IgD-negative memory B cell (primary cell): ENCODE measurements around the gene HDAC7. TPM values are rescaled to one million over a fixed set of nuclear protein-coding genes. Genes with fewer than 3 reads are reported as not detected.

Experiments
- H3K27ac Mint-ChIP-seq, 3 donors: one replicate each; pipeline ENCODE4 v1.8.0; 2020 to 2022; ENCODE audit warnings: mild to moderate bottlenecking in 3 of 3, mixed read lengths in 3 of 3, moderate library complexity in 1 of 3
- H3K27me3 Mint-ChIP-seq: one replicate; pipeline ENCODE4 v1.8.0; 2021; ENCODE audit warnings: mixed read lengths
- H3K36me3 Mint-ChIP-seq: one replicate; pipeline ENCODE4 v1.8.0; 2020; ENCODE audit warnings: mild to moderate bottlenecking, mixed read lengths
- H3K4me1 Mint-ChIP-seq, 3 donors: one replicate each; pipeline ENCODE4 v1.8.0; 2020 to 2022; ENCODE audit warnings: mixed read lengths in 3 of 3, mild to moderate bottlenecking in 1 of 3
- H3K4me3 Mint-ChIP-seq, 4 donors: one replicate each; pipeline ENCODE4 v1.8.0; 2020 to 2022; ENCODE audit warnings: mild to moderate bottlenecking in 4 of 4, mixed read lengths in 4 of 4, moderate library complexity in 3 of 4
- H3K9me3 Mint-ChIP-seq, 3 donors: one replicate each; pipeline ENCODE4 v1.8.0; 2020 to 2021; ENCODE audit warnings: mixed read lengths in 3 of 3, mild to moderate bottlenecking in 1 of 3
- polyA plus RNA-seq: library from polyadenylated mRNA; unstranded; fragments of 300-500 nt; fragmentation: Illumina TruSeq; gene quantifications from one replicate; pipeline ENCODE4 v1.2.3, GENCODE V29; 2021

The HDAC7 gene
- polyA plus RNA-seq, 1 donor from 2014 or later, result 20.9 TPM

DNA sequence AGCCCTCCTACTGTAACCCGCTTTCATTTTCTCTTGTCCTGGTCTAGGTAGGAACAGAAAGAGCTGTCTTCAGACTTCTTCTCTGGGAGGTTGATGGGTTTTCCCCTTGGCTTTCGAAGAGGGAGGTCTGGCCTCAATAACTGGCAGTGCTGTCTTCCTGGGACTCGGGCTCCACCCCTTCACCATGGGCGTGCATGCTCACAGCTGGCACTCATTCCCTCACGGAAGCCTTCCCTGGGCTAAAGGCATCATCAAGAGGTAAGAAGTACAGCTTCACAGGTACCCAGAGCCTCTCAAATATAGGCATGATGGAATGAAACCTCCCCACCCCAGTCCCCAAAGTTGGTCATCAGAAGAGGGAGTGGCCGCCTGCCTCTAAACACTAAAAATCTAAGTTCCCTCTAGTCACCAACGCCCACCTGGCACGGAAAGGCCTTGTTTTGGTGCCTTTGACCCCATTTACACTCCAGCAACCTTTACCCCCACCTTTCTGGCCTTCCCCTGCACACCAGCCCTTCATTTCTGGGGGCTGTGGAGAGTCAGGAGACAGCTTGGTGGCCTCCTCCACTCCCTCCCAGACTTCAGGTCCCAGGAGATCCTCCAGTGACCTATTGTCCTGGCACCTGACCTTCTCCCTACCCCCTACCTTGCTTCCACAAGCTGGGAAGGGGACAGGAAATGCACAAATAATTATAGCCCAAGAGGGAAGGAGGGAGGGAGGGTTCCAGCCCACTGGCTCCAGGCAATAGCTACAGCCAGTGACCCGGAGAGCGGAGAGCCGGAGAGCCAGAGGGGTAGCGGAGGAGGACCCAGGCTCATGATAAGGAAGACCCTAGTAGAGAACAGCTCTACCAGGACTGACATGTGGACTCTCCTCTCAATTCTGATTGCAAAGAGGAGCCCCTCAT, 63.8 kb downstream of the HDAC7 start:
- H3K36me3 Mint-ChIP-seq, result no peaks in the 10 kb centered on the region
- no peaks in the 10 kb centered on the region for H3K27me3 Mint-ChIP-seq
- no peaks in the 10 kb centered on the region for H3K9me3 Mint-ChIP-seq
- H3K4me1 Mint-ChIP-seq, result peaks cover 22 to 41% (median 40%) of the 10 kb centered on the region in 3 donors
- peak overlapping the region; percentile 7 to 91 (median 50) for H3K27ac Mint-ChIP-seq
- H3K4me3 Mint-ChIP-seq, result peak overlapping the region; percentile 5 to 88 (median 58)

DNA sequence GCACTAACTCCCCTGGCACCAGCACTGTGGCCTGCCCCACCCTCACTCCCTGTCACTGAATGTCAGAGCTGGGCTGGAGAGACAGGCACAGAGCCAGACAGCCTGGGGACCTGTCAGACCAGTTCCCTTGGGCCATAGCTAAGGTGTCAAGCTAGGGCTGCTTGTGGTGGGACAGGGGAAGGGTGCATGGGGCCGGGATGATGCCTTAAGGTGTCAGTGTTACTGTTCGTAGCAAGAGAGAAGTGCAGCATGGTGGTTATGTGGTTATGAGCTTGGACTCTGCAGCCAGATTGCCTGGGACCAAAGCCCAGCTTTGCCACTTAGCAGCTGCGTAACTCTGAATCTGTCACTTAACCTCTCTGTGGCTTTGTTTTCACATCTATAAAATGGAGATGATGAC, 64.8 kb downstream of the HDAC7 start:
- Mint-ChIP-seq H3K9me3 (peaks cover 0 to under 1% (median 0%) of the 10 kb centered on the region in 3 donors), H3K36me3 (no peaks in the 10 kb centered on the region), H3K4me3 (peak overlapping the region in 2 of 4 donors; percentile 5 to 66), H3K27me3 (no peaks in the 10 kb centered on the region), H3K4me1 (peaks cover 22 to 42% (median 38%) of the 10 kb centered on the region in 3 donors), H3K27ac (peak overlapping the region in 2 of 3 donors; percentile 21 to 91)

DNA sequence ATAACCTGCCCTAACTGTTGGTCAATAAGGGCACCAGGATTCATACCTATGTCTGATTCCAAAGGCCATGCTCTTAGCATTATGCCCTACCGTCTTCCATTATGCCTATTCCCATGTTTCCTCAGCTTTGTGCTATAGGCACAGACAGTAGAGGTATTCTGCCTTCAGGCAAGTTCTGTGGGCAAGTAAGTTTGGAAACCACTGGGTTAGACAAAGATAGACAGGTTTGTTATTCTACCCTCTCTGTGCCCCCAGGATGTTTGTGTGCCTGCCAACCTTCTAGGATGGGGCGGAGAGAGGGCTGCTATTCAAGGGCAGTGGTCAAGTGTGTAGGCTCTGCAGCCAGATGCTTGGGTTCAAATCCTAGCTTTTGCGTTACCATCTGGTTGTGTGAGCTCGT, 65.6 kb downstream of the HDAC7 start:
- no peaks in the 10 kb centered on the region for H3K27me3 Mint-ChIP-seq
- peaks cover 0 to 2% (median 0%) of the 10 kb centered on the region in 3 donors for H3K9me3 Mint-ChIP-seq
- peak overlapping the region in 2 of 4 donors; percentile 17 to 20 for H3K4me3 Mint-ChIP-seq
- H3K27ac Mint-ChIP-seq, result no peak overlapping the region
- H3K36me3 Mint-ChIP-seq, result no peaks in the 10 kb centered on the region
- H3K4me1 Mint-ChIP-seq, result peaks cover 22 to 43% (median 39%) of the 10 kb centered on the region in 3 donors

DNA sequence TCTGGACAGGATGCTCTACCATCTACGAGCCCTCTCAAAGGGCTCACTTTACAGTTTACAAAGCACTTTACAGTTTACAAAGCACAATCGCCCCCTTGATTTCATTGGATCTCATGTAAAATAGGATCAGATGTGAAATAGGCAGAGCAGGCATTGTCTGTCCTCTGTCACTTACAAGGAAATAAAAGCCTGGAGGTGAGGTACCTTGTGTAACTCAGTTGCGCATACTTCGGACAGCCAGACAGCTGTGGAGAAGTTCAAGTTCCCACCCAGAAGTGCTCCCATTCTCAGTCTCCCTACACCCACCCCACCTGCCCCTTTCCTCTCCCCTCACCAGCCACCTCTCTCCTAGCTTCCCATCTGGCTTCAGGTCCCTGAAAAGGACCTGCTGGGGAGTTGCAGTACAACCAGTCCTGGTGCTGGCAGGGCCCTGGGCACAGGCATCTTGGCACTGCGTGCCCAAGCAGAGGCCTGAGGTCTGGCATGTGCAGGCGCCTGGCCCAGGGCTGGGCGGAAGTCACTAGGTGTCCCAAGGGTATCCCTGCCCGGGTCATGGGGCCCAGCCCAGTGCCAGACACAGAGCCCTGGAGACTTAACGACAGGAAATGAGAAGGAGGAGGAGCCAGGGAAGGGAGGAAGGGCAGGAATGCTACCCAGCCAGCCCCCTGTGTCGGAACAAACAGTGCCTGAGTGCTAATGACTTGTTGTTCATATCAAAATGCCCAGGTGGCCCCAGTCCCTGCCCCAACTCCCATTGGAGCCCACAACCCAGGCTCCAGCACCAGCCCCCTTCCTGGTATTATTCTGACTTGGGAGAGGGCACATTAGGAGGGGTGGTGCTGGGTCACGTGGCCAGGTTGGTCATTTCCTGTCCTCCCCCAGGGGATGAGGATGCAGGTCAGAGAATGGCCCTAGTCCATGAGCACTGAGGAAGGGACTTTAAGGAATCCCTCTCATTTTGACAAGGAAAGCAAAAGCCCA, 66.4 kb downstream of the HDAC7 start:
- H3K4me1 Mint-ChIP-seq, result peaks cover 22 to 45% (median 41%) of the 10 kb centered on the region in 3 donors
- H3K27ac Mint-ChIP-seq, result peak overlapping the region in 2 of 3 donors; percentile 39 to 87
- H3K4me3 Mint-ChIP-seq, result no peak overlapping the region
- no peaks in the 10 kb centered on the region for H3K27me3 Mint-ChIP-seq
- H3K36me3 Mint-ChIP-seq, result no peaks in the 10 kb centered on the region
- H3K9me3 Mint-ChIP-seq, result peaks cover 0 to 2% (median 0%) of the 10 kb centered on the region in 3 donors

DNA sequence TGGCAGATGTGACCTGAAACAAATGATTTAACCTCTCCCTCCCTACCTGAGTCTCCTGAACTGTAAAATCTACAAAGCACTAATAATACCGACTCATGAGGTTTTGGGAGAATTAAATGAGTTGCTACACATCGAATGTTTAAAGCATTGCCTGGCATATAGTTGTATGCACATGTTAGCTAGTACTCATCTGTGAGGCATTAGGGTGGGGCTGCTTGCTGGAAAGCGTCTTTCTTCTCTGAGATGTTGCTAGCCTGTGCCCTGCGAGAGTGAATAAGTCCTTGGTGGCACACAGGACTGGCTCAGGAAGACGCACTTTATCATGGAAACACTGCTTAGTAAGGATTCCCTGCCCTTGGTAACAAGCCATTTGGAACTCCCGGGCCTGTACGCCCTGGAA, 67.2 kb downstream of the HDAC7 start:
- H3K4me1 Mint-ChIP-seq, result peaks cover 21 to 45% (median 40%) of the 10 kb centered on the region in 3 donors
- peak overlapping the region in 1 of 3 donors; percentile 87 for H3K27ac Mint-ChIP-seq

DNA sequence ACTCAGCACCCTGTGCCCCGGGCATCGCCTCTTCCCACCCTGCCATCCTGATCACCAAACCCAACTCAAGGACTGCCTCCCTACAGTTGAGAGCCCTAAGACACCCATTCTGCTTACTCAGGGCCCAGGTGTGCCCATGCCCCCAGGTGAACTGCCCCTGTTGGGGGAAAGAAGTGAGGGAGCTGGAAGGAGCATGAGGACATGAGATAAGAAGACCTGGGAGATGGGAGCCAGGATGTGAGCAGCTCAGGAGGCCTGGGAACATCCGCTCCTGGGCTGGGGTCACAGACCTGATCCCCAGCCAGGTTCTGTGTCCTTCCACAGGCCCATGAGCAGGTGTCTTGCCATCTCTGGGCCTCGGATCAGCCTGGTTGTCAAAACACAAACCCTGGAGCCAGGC, 67.6 kb downstream of the HDAC7 start:
- Mint-ChIP-seq H3K4me3 (no peak overlapping the region), H3K9me3 (peaks cover 0 to 2% (median 0%) of the 10 kb centered on the region in 3 donors), H3K27ac (no peak overlapping the region), H3K4me1 (peaks cover 20 to 44% (median 39%) of the 10 kb centered on the region in 3 donors), H3K27me3 (no peaks in the 10 kb centered on the region), H3K36me3 (no peaks in the 10 kb centered on the region)

More for the DNA sequence above, 67.2 kb downstream of the HDAC7 start:
- no peaks in the 10 kb centered on the region for H3K36me3 Mint-ChIP-seq
- peaks cover 0 to 2% (median 0%) of the 10 kb centered on the region in 3 donors for H3K9me3 Mint-ChIP-seq
- no peak overlapping the region for H3K4me3 Mint-ChIP-seq
- no peaks in the 10 kb centered on the region for H3K27me3 Mint-ChIP-seq

DNA sequence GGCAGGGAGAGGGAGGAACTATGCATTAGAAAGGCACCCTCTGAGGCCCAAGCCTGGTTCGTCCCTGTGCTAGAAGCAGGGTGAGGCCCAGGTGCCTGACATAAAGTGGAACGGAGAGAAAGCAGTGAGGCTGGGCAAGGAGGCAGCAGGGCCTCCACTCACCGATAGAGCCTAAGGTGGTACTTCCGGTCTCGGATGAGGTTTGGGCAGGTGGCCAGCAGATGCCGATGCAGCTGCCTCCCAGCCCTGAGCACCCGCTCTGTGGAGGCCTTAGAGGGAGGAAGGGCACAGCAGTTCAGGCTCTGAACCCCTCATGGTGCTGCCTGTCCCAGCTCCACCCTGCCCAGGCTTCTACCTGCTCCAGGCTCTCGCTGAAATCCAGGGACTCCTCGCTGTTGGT, 68.1 kb downstream of the HDAC7 start:
- Mint-ChIP-seq H3K36me3 (no peaks in the 10 kb centered on the region), H3K27ac (no peak overlapping the region), H3K9me3 (peaks cover 0 to 2% (median 0%) of the 10 kb centered on the region in 3 donors), H3K4me3 (no peak overlapping the region), H3K27me3 (no peaks in the 10 kb centered on the region), H3K4me1 (peaks cover 21 to 42% (median 41%) of the 10 kb centered on the region in 3 donors)

DNA sequence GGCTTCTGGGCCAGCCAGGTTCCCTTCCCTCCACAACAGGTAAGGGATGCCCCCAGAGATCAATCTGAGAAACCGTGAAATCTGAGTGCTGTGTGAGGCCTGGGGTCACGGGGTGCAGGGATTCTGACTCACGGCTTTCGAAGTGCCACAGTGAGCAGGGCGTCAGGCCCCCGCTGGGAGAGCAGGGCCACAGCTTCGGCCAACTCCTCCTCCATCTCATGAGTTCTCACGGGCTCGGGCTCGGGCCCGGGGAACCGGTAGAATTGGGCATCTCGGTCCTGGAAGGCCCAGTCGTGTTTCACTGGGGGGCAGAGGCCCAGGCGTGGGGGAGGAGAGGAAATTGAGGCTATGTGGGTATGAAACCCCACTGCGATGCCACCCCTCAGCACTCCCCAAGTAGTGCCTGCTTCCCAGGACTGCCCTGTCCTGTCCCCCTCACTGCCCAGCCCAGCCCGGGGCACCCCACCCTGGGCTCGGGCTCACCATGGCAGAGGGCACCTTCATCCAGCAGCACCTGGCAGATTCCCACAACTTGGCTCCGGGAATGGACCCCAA, 68.7 kb downstream of the HDAC7 start:
- no peaks in the 10 kb centered on the region for H3K36me3 Mint-ChIP-seq
- peaks cover 17 to 40% (median 37%) of the 10 kb centered on the region in 3 donors for H3K4me1 Mint-ChIP-seq
- no peak overlapping the region for H3K27ac Mint-ChIP-seq
- H3K27me3 Mint-ChIP-seq, result no peaks in the 10 kb centered on the region
- peaks cover 0 to 2% (median 0%) of the 10 kb centered on the region in 3 donors for H3K9me3 Mint-ChIP-seq
- H3K4me3 Mint-ChIP-seq, result no peak overlapping the region

DNA sequence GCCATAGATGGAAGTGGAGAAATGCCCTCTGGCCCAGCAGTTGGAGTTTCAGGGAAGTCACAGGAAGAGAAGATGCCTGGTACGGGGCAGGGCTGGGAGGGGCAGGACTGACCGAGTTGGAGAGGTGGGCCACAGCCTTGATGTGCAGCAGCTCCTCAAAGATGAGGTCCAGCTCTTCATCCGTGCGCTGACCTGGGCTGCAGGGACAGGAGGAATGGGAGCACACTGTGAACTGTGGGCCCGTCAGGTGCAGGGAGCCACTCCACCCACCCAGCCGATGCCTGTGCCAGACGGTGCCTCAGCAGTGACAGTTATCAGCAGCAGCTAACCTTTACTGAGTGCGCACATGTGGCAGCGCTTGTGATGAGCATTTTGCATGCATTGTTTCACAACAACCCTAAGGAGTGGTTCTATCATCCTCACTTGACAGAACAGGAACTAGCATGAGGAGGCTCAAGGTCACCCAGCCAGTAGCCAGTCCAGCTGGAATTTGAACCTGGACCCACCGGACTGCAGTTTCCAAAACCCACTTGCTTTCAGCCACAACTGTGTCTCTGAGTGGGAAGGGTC, 69.4 kb downstream of the HDAC7 start:
- peaks cover 10 to 37% (median 33%) of the 10 kb centered on the region in 3 donors for H3K4me1 Mint-ChIP-seq
- H3K36me3 Mint-ChIP-seq, result no peaks in the 10 kb centered on the region
- H3K27me3 Mint-ChIP-seq, result no peaks in the 10 kb centered on the region
- H3K27ac Mint-ChIP-seq, result peak overlapping the region in 1 of 3 donors; percentile 20
- H3K4me3 Mint-ChIP-seq, result no peak overlapping the region
- peaks cover 0 to 2% (median 0%) of the 10 kb centered on the region in 3 donors for H3K9me3 Mint-ChIP-seq

DNA sequence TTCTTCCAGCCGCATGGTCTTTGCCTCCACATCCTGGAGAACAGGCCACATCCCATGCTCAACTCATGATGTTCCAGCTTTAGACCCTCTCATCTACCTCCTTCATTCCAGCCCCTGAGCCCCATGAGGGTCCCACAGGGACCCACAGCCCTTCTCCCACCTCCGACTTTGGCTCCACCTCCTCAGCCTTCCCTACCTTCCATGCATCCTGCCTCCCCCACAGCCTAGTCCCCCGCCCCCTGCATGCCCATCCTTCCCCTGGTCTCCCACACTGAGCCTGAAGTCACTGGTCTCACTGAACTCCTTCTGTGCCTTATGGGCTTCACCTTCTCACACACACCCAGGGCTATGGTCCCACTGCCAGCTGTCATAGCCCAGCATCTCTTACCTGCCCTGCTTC, 70.8 kb downstream of the HDAC7 start:
- Mint-ChIP-seq H3K36me3 (no peaks in the 10 kb centered on the region), H3K9me3 (peaks cover 0 to 2% (median 0%) of the 10 kb centered on the region in 3 donors), H3K4me3 (peak overlapping the region in 1 of 4 donors; percentile 54), H3K4me1 (peaks cover 8 to 30% (median 28%) of the 10 kb centered on the region in 3 donors), H3K27me3 (no peaks in the 10 kb centered on the region), H3K27ac (no peak overlapping the region)

DNA sequence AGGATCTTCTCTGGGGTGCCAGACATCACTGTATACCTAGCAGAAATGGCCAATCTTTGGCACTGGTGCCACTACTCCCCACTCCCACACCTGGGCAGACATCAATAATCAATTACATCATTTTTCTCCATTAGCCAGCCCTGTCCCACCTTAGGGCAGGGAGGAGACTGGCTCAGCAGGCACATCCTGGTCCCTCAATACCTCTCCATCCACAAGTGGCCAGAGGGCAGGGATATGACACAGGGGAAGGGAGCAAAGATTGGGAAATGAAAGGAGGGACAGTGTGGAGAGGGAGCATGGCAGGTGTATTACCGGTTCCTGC, 71.2 kb downstream of the HDAC7 start:
- Mint-ChIP-seq H3K27ac (no peak overlapping the region), H3K4me1 (peaks cover 12 to 29% (median 28%) of the 10 kb centered on the region in 3 donors), H3K36me3 (no peaks in the 10 kb centered on the region), H3K9me3 (peaks cover 0 to 2% (median 0%) of the 10 kb centered on the region in 3 donors), H3K4me3 (peak overlapping the region in 1 of 4 donors; percentile 85), H3K27me3 (no peaks in the 10 kb centered on the region)

DNA sequence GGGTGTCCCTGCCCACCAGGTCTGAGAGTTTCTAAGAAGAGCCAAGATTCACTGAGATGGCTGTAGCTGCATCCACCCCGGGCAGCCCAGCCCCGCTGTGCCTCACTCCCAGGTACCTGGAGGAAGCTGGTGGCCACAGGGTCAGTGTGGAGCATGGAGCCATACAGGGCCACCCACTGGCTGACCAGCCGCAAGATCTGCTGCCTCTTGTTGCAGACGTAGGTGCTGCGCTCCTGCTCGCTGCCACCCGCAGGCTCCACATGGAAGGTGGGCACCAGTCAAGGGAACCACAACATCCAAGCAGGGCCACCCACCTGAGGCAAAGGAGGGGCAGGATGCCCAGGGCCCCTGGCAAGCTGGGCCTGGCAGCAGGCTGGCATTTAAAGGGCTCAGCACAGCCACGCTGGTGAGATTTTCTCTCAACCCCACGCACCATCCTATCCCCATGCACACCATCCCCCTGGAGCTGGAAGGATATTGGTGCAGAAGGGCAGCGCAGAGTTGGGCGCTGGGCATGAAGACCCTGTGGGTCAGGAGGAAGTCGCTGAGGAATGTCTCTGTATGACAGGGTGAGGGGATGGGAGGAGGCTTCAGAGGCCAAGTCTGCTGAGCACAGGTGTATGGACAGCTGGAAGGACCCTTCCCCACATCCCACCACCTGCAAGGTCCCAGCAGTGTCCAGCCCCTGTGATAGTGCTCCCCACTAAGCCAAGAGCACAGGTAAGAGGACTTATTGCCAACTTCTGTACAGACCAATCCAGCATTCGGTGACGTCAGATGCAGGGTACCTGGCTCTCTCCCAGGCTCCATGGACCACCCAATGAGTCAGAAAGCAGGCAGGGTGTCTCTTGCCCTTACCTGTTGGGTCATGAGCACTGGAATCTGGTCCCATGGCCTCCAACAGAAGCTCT, 71.9 kb downstream of the HDAC7 start:
- peaks cover 17 to 28% (median 25%) of the 10 kb centered on the region in 3 donors for H3K4me1 Mint-ChIP-seq
- H3K9me3 Mint-ChIP-seq, result peaks cover 0 to 2% (median 0%) of the 10 kb centered on the region in 3 donors
- H3K36me3 Mint-ChIP-seq, result no peaks in the 10 kb centered on the region
- H3K27me3 Mint-ChIP-seq, result no peaks in the 10 kb centered on the region
- H3K27ac Mint-ChIP-seq, result no peak overlapping the region
- H3K4me3 Mint-ChIP-seq, result peak overlapping the region in 2 of 4 donors; percentile 34 to 85

DNA sequence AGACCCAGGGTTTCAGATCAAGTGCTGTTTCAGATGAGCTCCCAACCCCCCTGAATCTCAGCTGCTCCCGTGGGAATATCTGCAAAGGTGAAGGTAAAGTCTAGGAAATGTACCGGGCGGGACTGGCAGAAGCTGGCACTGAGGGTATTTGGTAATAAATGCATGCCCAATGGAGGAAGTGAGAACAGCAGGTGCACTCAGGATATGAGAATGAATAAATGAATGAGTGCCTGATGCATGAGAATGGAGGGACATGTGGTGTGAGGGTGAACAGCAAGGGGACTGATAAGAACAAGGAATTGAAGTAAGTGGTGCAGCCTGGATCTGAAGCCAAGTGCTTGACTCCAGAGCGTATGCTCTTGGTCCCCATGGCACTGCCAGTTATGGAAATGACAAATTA, 72.6 kb downstream of the HDAC7 start:
- peak overlapping the region in 1 of 4 donors; percentile 34 for H3K4me3 Mint-ChIP-seq

More for the DNA sequence above, 72.6 kb downstream of the HDAC7 start:
- Mint-ChIP-seq H3K27ac (peak overlapping the region in 1 of 3 donors; percentile 21), H3K9me3 (peaks cover 0 to 2% (median 0%) of the 10 kb centered on the region in 3 donors), H3K4me1 (peaks cover 18 to 28% (median 24%) of the 10 kb centered on the region in 3 donors), H3K36me3 (no peaks in the 10 kb centered on the region), H3K27me3 (no peaks in the 10 kb centered on the region)
